ENCODE measurements around the gene CYB5R3.
"Not testable (repeated sequence)": the region's sequence is repeated elsewhere in the genome, so short reads cannot be mapped to it uniquely, and the experiment has no call there.

Gene CYB5R3

GRCh38 chr22:42611051-42611450, 38.1 kb downstream of the CYB5R3 start:
- Histone ChIP-seq H3K36me3 (ENCODE audit: insufficient read depth) (no peaks in the 10 kb centered on the region; the same call in 1 of the 2 replicates), H4K20me1 (ENCODE audit: insufficient read depth) (no peaks in the 10 kb centered on the region), H3K27me3 (ENCODE audit: insufficient read depth, low read depth) (no peaks in the 10 kb centered on the region), H3K9ac (no peak overlapping the region), H3K4me1 (ENCODE audit: low read depth, poor library complexity, severe bottlenecking) (peaks cover 22% of the 10 kb centered on the region), H3K27ac (no peak overlapping the region), H3K4me3 (IDR thresholded peaks at IDR 0.05; ENCODE audit: insufficient read depth, low read depth, low read length) (no peak overlapping the region), H3K79me2 (ENCODE audit: insufficient read depth, low read depth) (peaks cover 82% of the 10 kb centered on the region), H2AFZ (ENCODE audit: low read depth) (no peak overlapping the region), H3K4me2 (no peak overlapping the region)
- no peak for TF ChIP-seq CTCF (conservative IDR thresholded peaks at IDR 0.05; ENCODE audit: low read depth, low read length)

DNA sequence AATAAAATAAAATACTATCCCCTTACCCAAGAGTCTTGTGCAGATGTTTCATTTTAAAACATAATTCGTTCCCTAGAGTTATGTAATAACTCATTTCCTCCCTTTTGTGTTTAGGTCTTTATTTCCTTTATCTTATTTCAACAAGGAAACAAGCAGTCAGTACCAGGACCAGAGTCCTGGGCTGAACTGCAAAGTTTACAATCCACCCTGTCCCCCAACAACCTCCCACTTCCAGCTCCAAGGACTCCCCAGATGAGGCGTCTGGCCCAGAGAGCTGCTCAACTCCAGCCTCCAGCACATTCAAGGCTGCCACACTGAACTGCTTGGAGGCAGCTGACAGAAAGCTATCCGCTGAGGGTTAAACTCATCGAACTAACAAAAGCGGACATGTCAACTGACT, 39.0 kb downstream of the CYB5R3 start:
- TF ChIP-seq CTCF (conservative IDR thresholded peaks at IDR 0.05; ENCODE audit: low read depth, low read length), result no peak
- Histone ChIP-seq H3K4me1 (ENCODE audit: low read depth, poor library complexity, severe bottlenecking) (peaks cover 17% of the 10 kb centered on the region), H2AFZ (ENCODE audit: low read depth) (no peak overlapping the region), H3K9ac (no peak overlapping the region), H3K36me3 (ENCODE audit: insufficient read depth) (no peaks in the 10 kb centered on the region; the same call in 1 of the 2 replicates), H3K4me2 (no peak overlapping the region), H3K4me3 (IDR thresholded peaks at IDR 0.05; ENCODE audit: insufficient read depth, low read depth, low read length) (no peak overlapping the region), H3K27me3 (ENCODE audit: insufficient read depth, low read depth) (no peaks in the 10 kb centered on the region), H3K27ac (no peak overlapping the region), H3K79me2 (ENCODE audit: insufficient read depth, low read depth) (peaks cover 90% of the 10 kb centered on the region), H4K20me1 (ENCODE audit: insufficient read depth) (no peaks in the 10 kb centered on the region)

DNA sequence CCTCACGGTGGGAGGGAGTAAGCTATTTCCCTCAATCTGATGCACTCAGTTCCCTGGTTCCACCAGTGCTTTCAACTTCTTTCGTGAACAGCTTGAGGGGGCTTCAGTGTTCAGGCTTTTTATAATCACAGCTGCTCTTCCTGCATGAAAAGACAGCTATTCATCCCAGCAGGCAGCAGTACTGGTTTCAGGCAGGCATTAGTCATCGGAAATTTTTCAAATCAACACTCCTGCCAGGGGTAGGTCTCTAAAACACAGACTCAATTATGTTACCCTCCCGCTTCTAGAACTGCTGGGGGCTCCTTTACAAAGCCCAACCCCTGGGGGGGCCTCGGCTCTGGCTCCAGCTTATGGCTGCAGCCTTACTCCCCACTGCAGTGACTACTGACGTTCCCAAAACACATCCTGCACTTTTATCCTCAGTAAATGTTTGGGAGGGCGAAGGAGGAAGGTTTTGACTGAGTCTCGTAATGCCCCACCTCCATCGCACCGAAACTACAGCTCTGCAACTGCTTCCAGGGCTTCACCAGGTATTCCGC, 40.3 kb downstream of the CYB5R3 start:
- no peak overlapping the region for H3K9ac ChIP-seq
- H3K79me2 ChIP-seq (ENCODE audit: insufficient read depth, low read depth), result peaks cover 97% of the 10 kb centered on the region
- H3K4me1 ChIP-seq (ENCODE audit: low read depth, poor library complexity, severe bottlenecking), result peaks cover 17% of the 10 kb centered on the region
- H3K36me3 ChIP-seq (ENCODE audit: insufficient read depth), result no peaks in the 10 kb centered on the region; the same call in 1 of the 2 replicates
- no peak overlapping the region for H3K4me3 ChIP-seq (IDR thresholded peaks at IDR 0.05; ENCODE audit: insufficient read depth, low read depth, low read length)
- H3K27ac ChIP-seq, result no peak overlapping the region
- no peaks in the 10 kb centered on the region for H3K27me3 ChIP-seq (ENCODE audit: insufficient read depth, low read depth)
- H4K20me1 ChIP-seq (ENCODE audit: insufficient read depth), result no peaks in the 10 kb centered on the region; the same call in 1 of the 2 replicates
- H2AFZ ChIP-seq (ENCODE audit: low read depth), result no peak overlapping the region
- no peak for TF ChIP-seq CTCF (conservative IDR thresholded peaks at IDR 0.05; ENCODE audit: low read depth, low read length)
- no peak overlapping the region for H3K4me2 ChIP-seq

GRCh38 chr22:42608136-42608822, 40.9 kb downstream of the CYB5R3 start:
- Histone ChIP-seq H3K4me1 (ENCODE audit: low read depth, poor library complexity, severe bottlenecking) (peaks cover 14% of the 10 kb centered on the region), H3K4me3 (IDR thresholded peaks at IDR 0.05; ENCODE audit: insufficient read depth, low read depth, low read length) (no peak overlapping the region), H3K79me2 (ENCODE audit: insufficient read depth, low read depth) (peaks cover 97% of the 10 kb centered on the region), H3K36me3 (ENCODE audit: insufficient read depth) (no peaks in the 10 kb centered on the region; the same call in 1 of the 2 replicates), H3K27ac (no peak overlapping the region), H2AFZ (ENCODE audit: low read depth) (no peak overlapping the region), H3K9ac (no peak overlapping the region), H3K27me3 (ENCODE audit: insufficient read depth, low read depth) (no peaks in the 10 kb centered on the region), H4K20me1 (ENCODE audit: insufficient read depth) (no peaks in the 10 kb centered on the region; the same call in 1 of the 2 replicates), H3K4me2 (no peak overlapping the region)
- no peak for TF ChIP-seq CTCF (conservative IDR thresholded peaks at IDR 0.05; ENCODE audit: low read depth, low read length)

DNA sequence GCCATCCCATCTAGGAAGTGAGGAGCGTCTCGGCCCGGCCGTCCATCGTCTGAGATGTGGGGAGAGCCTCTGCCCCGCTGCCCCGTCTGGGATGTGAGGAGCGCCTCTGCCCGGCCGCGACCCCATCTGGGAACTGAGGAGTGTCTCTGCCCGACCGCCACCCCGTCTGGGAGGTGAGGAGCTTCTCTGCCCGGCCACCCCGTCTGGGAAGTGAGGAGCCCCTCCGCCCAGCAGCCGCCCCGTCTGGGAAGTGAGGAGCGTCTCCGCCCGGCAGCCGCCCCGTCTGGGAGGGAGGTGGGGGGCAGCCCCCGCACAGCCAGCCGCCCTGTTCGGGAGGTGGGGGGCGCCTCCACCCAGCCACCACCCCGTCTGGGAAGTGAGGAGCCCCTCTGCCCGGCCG, 41.6 kb downstream of the CYB5R3 start:
- H3K36me3 ChIP-seq (ENCODE audit: insufficient read depth); H3K4me2 ChIP-seq: not testable (repeated sequence)

More for the DNA sequence above, 41.6 kb downstream of the CYB5R3 start:
- not testable (repeated sequence) for H4K20me1 ChIP-seq (ENCODE audit: insufficient read depth); H3K27me3 ChIP-seq (ENCODE audit: insufficient read depth, low read depth); H3K9ac ChIP-seq; H2AFZ ChIP-seq (ENCODE audit: low read depth); H3K27ac ChIP-seq; H3K4me3 ChIP-seq (IDR thresholded peaks at IDR 0.05; ENCODE audit: insufficient read depth, low read depth, low read length); H3K4me1 ChIP-seq (ENCODE audit: low read depth, poor library complexity, severe bottlenecking)
- peaks cover 97% of the 10 kb centered on the region for H3K79me2 ChIP-seq (ENCODE audit: insufficient read depth, low read depth)
